Smooth muscle cell of the brain vasculature (primary cell): ENCODE measurements around the gene SGK1.
"Not testable (repeated sequence)": the region's sequence is repeated elsewhere in the genome, so short reads cannot be mapped to it uniquely, and the experiment has no call there.

Experiments
- DNase-seq: peaks from one replicate; pipeline ENCODE4 v3.0.0-alpha.2; 2012; ENCODE audit warnings: low read depth, low spot score

The SGK1 gene

DNA sequence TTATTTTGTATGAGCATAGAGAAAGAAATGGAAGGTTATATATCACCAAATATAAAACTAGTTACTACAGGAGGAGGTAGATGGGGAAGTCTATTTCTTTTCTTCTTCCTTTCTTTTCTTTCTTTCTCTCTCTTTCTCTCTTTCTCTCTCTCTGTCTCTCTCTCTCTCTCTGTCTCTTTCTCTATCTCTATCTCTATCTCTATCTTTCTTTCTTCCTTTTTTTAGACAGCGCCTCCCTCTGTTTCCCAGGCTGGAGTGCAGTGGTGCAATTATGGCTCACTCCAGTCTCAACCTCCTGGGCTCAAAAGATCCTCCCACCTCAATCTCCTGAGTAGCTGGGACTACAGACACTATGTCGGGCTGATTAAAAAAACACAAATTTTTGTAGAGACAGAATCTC, 10.2 kb upstream of the SGK1 start:
- no peak for DNase-seq

GRCh38 chr6:134326192-134326591, 8.3 kb upstream of the SGK1 start:
- not testable (repeated sequence) for DNase-seq

DNA sequence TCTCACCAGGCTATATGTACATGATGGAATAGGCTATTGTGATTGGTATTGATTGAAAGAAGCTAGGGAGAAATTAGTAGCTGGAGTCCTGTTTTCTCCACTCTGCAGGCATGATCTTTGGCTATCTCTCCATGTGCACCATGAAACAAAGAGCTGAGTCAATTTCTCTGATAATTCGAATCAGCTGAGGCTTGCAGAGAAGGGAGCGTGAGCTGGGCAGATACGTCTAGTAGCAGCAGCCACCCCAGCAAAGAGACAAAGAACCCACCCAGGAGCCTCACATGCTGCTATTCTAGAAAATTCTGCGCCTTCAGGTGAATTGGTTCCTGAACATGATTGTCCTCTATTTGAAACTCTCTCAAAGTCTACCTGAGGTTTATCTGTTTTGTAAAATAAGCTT, 6.9 kb upstream of the SGK1 start:
- no peak for DNase-seq

DNA sequence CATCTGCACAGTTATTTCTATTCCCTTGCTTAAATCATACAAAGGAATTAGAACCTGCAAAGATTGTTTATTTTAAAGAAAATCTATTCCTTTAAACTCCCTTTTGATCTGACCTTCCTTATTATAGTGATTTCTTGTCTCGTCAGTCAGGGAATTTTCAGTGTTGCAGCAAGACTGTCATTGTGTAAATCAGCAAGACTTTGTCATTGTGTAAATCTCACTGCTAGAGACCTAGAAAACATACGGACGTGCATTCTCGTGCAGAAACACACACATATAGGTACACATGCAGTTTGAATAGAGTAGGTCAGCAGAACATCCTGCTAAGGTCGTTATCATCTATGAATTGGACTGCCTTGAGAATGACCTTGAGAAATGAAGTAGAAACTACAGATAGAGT, 6.2 kb upstream of the SGK1 start:
- DNase-seq = no peak

- DNase-seq = no peak
Measured at GRCh38 chr6:134323698-134324097, 5.8 kb upstream of the SGK1 start.

GRCh38 chr6:134323294-134323693, 5.4 kb upstream of the SGK1 start:
- no peak for DNase-seq

DNA sequence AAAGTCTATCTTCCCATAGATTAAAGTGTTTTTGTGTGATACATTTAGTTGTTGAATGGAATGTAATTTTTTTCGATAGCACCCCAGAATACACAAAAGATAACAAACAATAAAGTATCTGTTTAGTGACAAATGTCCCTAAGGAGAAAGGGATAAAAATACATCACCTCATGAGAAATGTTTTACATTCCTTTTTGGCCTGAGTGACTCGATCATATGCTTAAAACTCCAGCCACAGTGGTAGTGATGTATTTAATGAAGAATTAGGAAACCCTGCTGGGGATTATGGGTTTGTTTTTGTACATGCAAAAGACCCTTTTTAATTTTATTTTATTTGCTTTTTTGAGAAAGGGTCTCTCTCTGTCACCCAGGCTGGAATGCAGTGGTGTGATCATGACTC, 4.3 kb upstream of the SGK1 start:
- no peak for DNase-seq

DNA sequence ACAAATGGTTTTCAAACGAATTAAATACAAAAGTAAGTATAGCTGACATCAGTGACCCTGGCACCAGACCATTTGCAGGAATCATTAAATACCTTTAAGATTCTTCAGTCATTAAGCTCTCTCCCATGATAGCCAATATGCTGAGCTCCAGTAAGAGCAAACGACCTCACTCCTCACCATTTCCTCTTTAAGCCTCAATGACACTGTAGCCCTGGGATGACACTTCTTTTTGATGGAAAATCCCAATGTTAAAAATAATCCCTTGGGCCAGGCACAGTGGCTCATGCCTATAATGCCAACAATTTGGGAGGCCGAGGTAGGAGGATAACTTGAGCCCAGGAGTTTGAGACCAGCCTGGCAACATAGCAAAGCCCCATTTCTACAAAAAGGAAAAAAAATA, 3.3 kb upstream of the SGK1 start:
- DNase-seq = no peak

GRCh38 chr6:134319686-134320085, 1.8 kb upstream of the SGK1 start:
- not testable (repeated sequence) for DNase-seq

GRCh38 chr6:134318974-134319281, 1.0 kb upstream of the SGK1 start:
- no peak for DNase-seq

GRCh38 chr6:134318236-134318973, 493 bp upstream of the SGK1 start:
- DNase-seq = no peak

DNA sequence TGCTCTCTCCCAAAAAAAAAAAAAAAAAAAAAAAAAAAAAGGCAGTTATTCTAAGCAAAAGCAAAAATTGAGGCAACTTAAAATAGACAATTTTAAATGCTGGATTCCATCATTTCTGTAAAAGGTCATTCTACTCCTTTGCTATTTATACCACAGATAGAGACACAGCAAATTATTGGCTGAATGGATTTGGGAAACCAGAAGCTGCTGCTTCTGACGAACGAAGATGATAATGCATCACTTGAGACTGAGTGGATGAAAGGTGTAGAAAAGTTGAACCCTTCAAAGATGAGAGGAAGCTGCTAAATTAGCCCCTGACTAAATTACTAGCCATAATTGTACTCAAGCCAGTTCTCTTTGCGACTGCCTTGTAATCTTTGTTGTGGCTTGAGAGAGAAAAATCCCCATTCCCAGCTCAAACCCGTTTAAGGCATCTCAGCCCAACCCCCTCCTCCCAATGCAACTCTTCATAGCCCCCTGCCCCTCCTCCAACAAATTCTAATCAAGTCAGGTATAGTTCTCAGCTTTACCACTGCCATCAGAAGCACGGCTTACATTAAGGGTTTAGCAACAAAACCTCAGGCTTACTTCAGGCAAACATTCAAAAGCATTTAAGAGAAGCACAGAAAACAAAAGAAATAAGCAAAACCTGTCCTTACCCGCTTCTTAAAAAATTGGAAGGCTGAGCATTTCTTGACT, 1.0 kb downstream of the SGK1 start:
- DNase-seq = no peak

DNA sequence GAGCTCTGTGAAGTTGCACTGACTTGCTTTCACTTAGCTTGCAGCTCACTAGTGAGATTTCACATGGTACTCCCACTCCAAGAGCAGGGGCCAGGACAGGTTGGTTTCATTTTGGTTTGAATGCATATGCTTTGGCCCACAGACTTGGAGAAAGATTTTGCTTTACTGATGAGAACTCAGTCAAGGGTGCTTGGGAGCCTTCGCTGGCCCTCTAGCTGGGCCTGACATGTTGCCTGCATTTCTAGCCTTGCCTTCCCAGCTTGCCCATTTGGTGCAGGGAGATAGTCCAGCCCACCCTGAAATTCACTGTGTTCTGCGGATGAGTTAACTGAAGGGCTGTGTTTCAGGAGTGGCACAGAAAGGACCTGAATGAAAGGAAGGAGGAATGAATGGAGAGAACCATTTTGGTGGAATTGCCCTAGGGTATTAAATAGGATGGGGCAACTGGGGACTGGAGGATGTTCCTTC, 1.9 kb downstream of the SGK1 start:
- DNase-seq = no peak

- DNase-seq = no peak
Measured at GRCh38 chr6:134315189-134315588, 2.7 kb downstream of the SGK1 start.

GRCh38 chr6:134314006-134314821, 3.7 kb downstream of the SGK1 start:
- DNase-seq = no peak

GRCh38 chr6:134312038-134312660, 5.8 kb downstream of the SGK1 start:
- DNase-seq = no peak

- DNase-seq = no peak
Measured at GRCh38 chr6:134310817-134311216, 7.1 kb downstream of the SGK1 start.

DNA sequence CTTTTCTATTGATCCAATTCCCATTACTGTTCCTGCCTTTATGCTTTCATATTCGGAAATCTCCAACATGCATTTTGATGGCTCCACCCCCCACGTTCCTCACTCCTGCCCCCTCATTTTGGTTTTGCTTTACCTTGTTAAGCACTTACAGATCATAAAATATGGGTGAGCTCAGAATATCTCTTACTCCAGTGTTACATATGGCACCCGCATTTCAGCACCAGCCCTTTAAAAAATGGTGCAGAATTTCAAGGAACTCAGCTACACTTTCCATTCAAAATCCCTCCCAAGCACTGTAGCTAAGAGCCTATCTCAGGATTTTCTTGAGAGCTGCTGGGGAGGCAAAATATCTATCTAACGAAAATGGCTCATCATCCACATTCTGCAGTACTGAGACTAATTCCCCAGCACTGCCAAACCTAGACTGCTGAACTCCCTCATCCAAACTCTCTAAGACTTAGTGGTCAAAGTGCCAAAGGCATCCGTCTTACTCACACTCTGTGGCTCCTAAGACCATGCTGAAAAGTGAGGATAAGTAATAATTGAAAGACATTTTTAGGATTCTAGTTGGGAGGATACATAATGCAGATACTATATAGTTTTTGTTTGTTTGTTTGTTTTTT, 7.8 kb downstream of the SGK1 start:
- no peak for DNase-seq

DNA sequence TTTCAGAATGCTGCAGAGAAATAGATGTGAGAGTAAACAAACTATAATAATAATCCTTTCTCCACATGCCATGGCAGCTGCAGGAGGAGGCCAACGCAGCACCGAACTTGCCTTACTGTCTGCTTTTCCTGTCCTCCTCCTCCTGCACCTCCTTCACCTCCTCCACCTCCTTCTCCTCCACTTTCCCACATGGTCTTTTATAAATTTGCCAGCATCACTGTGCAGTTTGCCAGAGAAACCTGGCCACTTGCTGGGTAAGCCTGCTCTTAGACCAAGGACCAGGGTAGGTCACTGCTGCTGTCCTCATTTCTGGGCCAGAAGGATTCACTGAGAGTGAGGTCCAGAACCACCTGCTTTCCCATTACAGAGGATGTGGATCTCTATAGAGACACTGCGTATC, 8.7 kb downstream of the SGK1 start:
- DNase-seq = no peak

GRCh38 chr6:134308800-134309199, 9.1 kb downstream of the SGK1 start:
- DNase-seq = no peak

- DNase-seq = no peak
Measured at GRCh38 chr6:134307870-134308269, 10.0 kb downstream of the SGK1 start.

- DNase-seq = no peak
Measured at GRCh38 chr6:134307075-134307474, 10.8 kb downstream of the SGK1 start.
